Psoas muscle (tissue), 8 donors: ENCODE results near the gene DYRK3. TPM values are rescaled to one million over a fixed set of nuclear protein-coding genes. Genes with fewer than 3 reads are reported as not detected.

ENCODE experiments used
- ATAC-seq, 4 donors: fragments of 200-7000 bp; cut with Tn5 transposase; one replicate each; pipeline ENCODE4 v1.9.1; 2020; ENCODE audit warnings: moderate library complexity in 3 of 4, mild to moderate bottlenecking in 2 of 4
- DNase-seq, 2 donors: peaks; one replicate each; pipeline ENCODE4 v3.0.0-alpha.2; 2020
- H3K27ac ChIP-seq: fragments of 200-600 bp; one replicate; pipeline ENCODE4 v1.8.0; 2022
- H3K27me3 ChIP-seq, 3 donors: fragments of 200-600 bp in 1 of 3; one replicate each; pipeline versions ENCODE4 v1.6.1 to v1.8.0; 2013 to 2022; ENCODE audit warnings: low read length in 2 of 3, mild to moderate bottlenecking in 2 of 3, moderate library complexity in 1 of 3; ENCODE audit not compliant: insufficient read depth in 3 of 3
- H3K36me3 ChIP-seq, 2 donors: fragments of 200-600 bp in 1 of 2; one replicate each; pipeline versions ENCODE4 v1.6.1 to v1.8.0; 2013 to 2022; ENCODE audit warnings: low read depth in 1 of 2, mild to moderate bottlenecking in 1 of 2, moderate library complexity in 1 of 2; ENCODE audit not compliant: insufficient read depth in 1 of 2
- H3K4me1 ChIP-seq: fragments of 200-600 bp; one replicate; pipeline ENCODE4 v1.8.0; 2022
- H3K4me3 ChIP-seq: fragments of 200-600 bp; one replicate; pipeline ENCODE4 v1.8.0; 2022; ENCODE audit warnings: mild to moderate bottlenecking
- H3K9me3 ChIP-seq: fragments of 200-600 bp; one replicate; pipeline ENCODE4 v1.8.0; 2022
- CTCF ChIP-seq: fragments of 200-600 bp; IDR thresholded peaks from one replicate; pipeline ENCODE4 v1.8.0; 2022; ENCODE audit warnings: antibody characterized with exemption
- WGBS, 3 donors: extraction: QIAGEN DNeasy Blood & Tissue Kit; methylation state at CpG; one replicate each; pipeline versions ENCODE4 v1.1.6 to v1.1.7; 2013; 5-methylcytosine and 5-hydroxymethylcytosine counted together
- intact Hi-C, 2 donors: fragments of 100-400 bp; cut with DNase I; formaldehyde crosslinking; loops; one replicate each; pipeline versions ENCODE4 v1.11.0 to v1.14.2; 2022
- polyA plus RNA-seq, 3 donors: library from polyadenylated mRNA; stranded (reverse); fragments of 200-250 nt; gene quantifications; one replicate each; pipeline ENCODE4 v1.2.3, GENCODE V29; 2013
- total RNA-seq, 4 donors: library from RNA; stranded (reverse); fragmentation: NEBNext Ultra II Directional in 2 of 4; extraction: Animal tissue kit (Norgen Biotek cat#: 25700) in 2 of 4; gene quantifications; one replicate each; pipeline versions ENCODE4 v1.2.1 to v1.2.4, GENCODE V29; 2021 to 2023
- donor health status: healthy with polysubstance abuse.
- donor health status: DM: no; HTN: no; CAD: no; lungs with moderate emphysema.
- donor health status: Bipolar disorder and iron deficiency.
- donor health status: healthy.
- donor health status: DM: yes; HTN: yes; CAD: no.
- donor health status: DM: no; HTN: no; CAD: no.
- donor health status: DM: no; HTN: no; CAD: no.
- donor health status: DM: yes; HTN: yes; CAD: no.

DYRK3 gene
- total and polyA plus RNA-seq, 7 donors: 0.25 to 2.0 (median 1.2) TPM

GRCh38 chr1:206655471-206655882 lies 20.1 kb downstream of the DYRK3 start:
- 68 to 73% (median 72%) methylated on average over 4 of the region's 4 CpGs for WGBS, 3 donors
- no peak for TF ChIP-seq CTCF
- no peaks in the 10 kb centered on the region for H3K36me3 ChIP-seq
- DNase-seq (no peak), ATAC-seq (no peak)
- no peaks in the 10 kb centered on the region for H3K9me3 ChIP-seq
- H3K27ac ChIP-seq: no peak overlapping the region
- H3K4me1 ChIP-seq: peaks cover 26% of the 10 kb centered on the region
- intact Hi-C loops: loop anchor here (5.0 to 10.0 kb wide), 2 partner anchors 257 to 1931 kb away; no protein-coding TSS in a partner anchor
- H3K27me3 ChIP-seq: no peaks in the 10 kb centered on the region
- H3K4me3 ChIP-seq: no peak overlapping the region

DNA sequence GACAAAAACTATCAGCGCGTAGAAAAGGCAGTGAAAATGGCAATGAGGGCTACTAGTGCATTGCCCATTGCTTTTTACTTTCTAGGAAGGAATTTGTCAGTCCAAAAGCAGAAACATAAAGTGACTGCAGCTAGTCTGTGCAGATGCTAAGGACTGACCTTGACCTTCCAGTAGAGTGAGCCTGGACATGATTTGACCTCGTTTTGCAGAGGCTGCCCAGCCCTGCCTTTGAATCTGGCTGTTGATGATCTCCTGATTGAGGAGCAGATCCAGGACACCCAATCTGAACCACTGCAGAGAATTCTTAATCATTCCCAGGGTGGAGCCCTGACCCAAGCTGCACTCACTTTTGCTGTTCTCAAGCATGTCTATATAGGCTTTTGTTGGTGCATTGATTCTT lies 21.6 kb downstream of the DYRK3 start:
- 86 to 93% (median 86%) methylated on average over 3 of the region's 3 CpGs for WGBS, 3 donors
- Histone ChIP-seq H3K36me3 (no peaks in the 10 kb centered on the region), H3K4me3 (no peak overlapping the region), H3K27me3 (no peaks in the 10 kb centered on the region), H3K27ac (no peak overlapping the region), H3K9me3 (no peaks in the 10 kb centered on the region), H3K4me1 (peaks cover 26% of the 10 kb centered on the region)
- no peak for TF ChIP-seq CTCF
- ATAC-seq: no peak
- intact Hi-C loops: loop anchor here (5.0 to 10.0 kb wide), 2 partner anchors 255 to 1932 kb away; no protein-coding TSS in a partner anchor
- DNase-seq: no peak

GRCh38 chr1:206657751-206658150 lies 22.4 kb downstream of the DYRK3 start:
- peak overlapping the region; percentile 87 for H3K27ac ChIP-seq
- ATAC-seq (no peak), DNase-seq (no peak)
- WGBS, 3 donors: 27 to 47% (median 44%) methylated on average over 6 of the region's 6 CpGs
- no peaks in the 10 kb centered on the region for H3K27me3 ChIP-seq
- no peak for TF ChIP-seq CTCF
- H3K36me3 ChIP-seq: no peaks in the 10 kb centered on the region
- H3K4me3 ChIP-seq: peak overlapping the region; percentile 51
- H3K4me1 ChIP-seq: peaks cover 30% of the 10 kb centered on the region
- no peaks in the 10 kb centered on the region for H3K9me3 ChIP-seq
- intact Hi-C loops: loop anchor here (1.0 to 10.0 kb wide), 5 partner anchors 23 to 1933 kb away; no protein-coding TSS in a partner anchor

DNA sequence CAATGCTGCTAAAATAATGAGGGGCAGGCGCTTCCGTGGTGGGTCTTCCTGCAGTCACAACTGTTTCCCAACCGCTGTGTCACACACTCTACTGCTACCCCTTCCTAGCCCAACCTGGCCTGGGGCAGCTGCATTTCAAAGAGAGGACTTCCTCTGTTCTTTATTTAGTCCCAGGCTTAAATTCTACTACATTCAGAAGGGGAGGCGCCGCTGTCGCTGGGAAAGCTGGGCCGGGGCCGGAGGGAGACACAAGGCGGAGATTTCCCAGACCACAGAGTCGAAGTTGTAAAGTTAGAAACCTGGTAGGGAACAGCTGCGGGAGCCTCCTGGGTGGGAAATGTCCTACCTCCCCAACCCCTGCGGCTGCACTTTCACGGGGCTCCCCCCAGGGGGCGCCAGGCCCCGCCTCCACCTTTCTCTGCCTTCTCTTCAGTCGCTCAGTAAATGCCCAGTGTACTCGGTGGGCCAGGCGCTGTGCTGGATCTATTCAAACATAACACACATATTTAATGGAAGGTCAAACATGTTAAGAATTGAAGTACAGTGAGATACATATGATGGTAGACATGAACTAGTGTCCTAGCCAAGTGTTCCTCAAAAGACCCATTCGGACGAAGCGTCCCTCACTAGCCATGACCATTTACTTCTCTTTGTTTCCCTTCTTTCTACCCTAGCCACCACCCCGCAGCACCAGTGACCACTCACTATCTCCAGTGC lies 23.1 kb downstream of the DYRK3 start:
- peak; percentile 90 for TF ChIP-seq CTCF
- 9 to 17% (median 11%) methylated on average over 21 to 22 of the region's 22 CpGs for WGBS, 3 donors
- Histone ChIP-seq H3K27me3 (no peaks in the 10 kb centered on the region), H3K9me3 (no peaks in the 10 kb centered on the region), H3K27ac (peak overlapping the region; percentile 87), H3K4me1 (peaks cover 36% of the 10 kb centered on the region), H3K36me3 (no peaks in the 10 kb centered on the region), H3K4me3 (peak overlapping the region; percentile 51)
- intact Hi-C loops: loop anchor here (1.0 to 10.0 kb wide), 5 partner anchors 24 to 1934 kb away; no protein-coding TSS in a partner anchor
- DNase-seq (peak; percentile 58 to 82), ATAC-seq (peak; percentile 85 to 92 (median 88))
